Fibroblast of the conjunctiva (primary cell): ENCODE measurements around the gene UBC.

Source experiments
- DNase-seq: peaks from one replicate; pipeline ENCODE4 v3.0.0-alpha.2; 2010; ENCODE audit warnings: low read depth

UBC gene

DNA sequence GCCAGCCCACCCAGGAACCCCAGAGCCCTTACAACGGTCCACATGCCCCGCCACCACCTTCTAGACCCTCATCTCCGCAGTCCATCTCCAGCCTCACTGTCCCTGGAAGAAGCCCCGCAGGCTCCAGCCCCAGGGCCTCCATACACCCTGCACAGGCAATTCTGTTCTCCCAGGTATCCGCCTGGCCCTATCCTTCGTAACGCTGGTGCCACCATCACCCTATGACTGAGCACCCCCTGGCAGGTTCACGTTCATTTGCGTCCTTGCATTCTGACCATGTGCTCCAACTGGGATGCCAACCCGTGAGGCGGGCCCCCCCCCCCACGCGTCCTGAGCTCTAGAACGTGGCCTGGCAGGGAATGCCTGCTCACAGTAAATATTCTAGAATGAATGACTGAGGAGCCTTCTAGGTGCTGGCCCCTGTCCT lies 50.1 kb downstream of the UBC start:
- DNase-seq, result no peak

DNA sequence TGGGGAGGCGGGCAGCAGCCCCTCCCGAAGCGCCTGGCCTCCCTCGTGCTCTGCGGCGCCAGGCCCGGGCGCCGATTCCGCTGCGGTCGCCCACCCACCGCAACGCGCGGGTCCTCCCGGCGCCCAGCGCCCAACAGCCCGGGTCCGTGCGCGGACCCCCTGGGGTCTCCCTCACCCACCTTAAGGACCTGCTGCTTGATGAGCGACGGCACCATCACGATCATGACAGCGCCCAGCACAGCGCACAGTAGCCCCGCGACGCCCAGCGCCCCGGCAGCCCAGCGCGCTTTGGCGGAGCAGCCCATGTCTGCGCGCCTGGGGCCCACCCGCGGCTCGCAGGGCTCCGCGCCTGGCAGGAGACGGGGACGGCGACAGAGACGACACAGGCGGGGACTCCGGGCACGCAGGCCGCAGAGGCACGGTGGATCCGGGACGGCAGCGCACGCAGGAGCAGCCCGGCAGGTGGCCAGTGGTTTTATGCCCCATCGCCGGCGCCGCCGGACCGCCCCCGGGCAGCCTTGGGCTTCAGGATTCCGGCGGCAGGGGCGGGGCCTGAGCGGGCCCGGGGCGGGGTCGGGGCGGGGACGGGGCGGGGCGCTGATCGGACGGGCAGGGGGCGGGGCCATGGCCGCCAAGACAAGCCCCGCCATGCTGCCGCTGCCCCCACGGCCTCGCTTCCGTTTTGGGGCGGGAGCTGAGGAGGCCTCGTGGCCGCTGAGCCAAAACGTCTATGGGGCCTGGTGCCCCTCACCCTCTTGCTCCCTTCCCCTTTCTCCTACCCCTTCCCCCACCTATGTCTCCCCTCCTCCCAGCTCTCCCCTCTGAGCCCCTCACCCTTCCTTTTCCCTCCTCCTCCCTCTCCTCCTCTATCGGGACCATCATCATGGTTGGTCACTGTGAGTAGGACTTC lies 50.8 kb downstream of the UBC start, which contains the start of gene SCARB1:
Gene SCARB1 (minus strand): TSS at position 449 of the 910 bp plus-strand sequence. CDS start 144 bp downstream, at position 305.
- DNase-seq, result peak; percentile 56

DNA sequence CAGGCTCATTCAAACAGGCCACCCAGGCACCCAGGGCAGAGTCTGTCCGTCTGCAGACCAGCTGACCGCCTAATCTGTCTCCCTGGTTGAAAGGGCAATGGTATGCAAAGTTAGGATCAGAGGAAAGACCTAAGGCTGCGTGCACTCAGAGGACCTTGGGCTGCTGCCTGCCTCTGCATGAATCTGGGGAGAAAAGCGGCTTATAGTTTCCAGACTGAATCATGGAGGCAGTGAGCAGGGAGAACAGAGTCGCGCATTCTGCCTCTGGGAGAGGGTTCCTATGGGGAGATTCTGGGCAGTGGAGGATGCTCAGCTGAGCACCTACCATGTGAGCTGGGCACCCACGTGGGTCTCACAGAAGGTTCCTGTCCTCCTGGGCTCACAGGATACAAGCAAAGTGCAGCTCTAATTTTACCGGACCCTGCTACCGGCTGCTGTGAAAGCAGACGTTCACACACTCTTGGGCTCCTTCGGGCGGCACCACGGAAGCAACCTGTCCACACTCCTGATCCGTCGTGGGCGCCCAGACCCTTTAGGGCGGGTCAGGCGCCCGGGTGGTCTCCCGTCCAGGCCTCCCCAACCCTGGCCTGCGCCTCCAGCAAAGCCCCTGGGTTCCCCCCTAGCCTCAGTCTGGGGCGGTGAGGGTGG lies 51.6 kb downstream of the UBC start:
- no peak for DNase-seq

DNA sequence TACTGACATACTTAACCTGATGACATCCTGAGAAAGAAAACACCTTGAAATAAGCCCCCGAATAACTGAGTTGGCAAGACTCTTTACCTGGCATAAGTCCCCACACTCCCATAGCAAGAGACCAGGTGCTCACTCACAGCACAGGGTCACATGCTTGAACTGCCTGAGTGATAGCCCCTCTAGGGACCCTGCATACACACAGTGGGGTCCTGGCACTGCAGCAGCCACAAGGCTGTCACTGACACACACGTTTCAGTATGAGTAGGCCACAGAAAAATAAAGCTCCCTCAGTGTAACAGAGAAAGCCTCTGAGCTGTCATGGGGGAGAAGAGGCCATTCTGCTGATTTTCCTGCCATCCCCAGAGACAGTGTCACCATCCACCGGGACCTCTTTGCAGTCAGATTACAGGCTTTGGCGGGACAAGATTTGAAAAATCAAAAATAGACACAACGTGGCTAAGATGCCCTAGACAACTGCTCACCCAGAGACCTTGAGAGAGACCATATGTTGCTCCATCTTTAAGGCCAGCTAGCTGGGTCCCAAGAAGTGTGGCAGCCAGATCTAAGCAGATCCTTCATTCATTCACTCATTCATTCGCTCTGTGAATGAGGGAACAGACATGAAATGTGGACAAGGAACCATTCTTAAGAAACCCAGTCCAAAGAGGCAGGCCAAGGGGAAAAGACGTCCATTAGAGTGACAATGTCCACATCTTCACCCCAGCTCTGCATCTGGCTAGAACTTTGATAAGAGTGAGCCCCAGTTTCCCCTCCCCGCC lies 52.4 kb downstream of the UBC start:
- DNase-seq, result no peak
